AG08396 (cell line): ENCODE data around the gene HBE1.
"Not testable (repeated sequence)": the region's sequence is repeated elsewhere in the genome, so short reads cannot be mapped to it uniquely, and the experiment has no call there.

ENCODE experiments used
- DNase-seq: peaks from one replicate; pipeline ENCODE4 v3.0.0; 2012; ENCODE audit warnings: low spot score, mixed read lengths

Gene HBE1

GRCh38 chr11:5285703-5286340 lies 16.1 kb upstream of the HBE1 start:
- DNase-seq: no peak

DNA sequence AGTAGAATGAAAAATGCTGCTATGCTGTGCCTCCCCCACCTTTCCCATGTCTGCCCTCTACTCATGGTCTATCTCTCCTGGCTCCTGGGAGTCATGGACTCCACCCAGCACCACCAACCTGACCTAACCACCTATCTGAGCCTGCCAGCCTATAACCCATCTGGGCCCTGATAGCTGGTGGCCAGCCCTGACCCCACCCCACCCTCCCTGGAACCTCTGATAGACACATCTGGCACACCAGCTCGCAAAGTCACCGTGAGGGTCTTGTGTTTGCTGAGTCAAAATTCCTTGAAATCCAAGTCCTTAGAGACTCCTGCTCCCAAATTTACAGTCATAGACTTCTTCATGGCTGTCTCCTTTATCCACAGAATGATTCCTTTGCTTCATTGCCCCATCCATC lies 14.9 kb upstream of the HBE1 start:
- DNase-seq: no peak

GRCh38 chr11:5283882-5284281 lies 14.1 kb upstream of the HBE1 start:
- DNase-seq: no peak

GRCh38 chr11:5283086-5283485 lies 13.3 kb upstream of the HBE1 start:
- DNase-seq: no peak

- no peak for DNase-seq
Observed at GRCh38 chr11:5282628-5283027, 12.9 kb upstream of the HBE1 start.

DNA sequence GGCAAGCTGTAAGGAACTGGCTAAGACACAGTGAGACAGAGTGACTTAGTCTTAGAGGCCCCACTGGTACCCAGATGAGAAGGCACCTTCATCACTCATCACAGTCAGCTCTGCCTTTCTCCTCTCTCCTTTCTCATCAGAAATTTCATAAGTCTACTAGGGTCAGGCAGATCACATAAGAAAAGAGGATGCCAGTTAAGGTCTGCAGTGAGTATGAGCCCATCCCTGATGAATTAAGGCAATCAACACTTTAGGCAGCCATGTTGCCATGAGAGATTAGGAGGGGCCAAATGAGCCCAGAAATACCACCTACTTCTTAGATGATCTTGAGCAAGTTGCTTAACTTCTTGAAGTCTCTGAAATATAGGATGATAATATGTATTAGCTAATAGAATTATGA lies 11.9 kb upstream of the HBE1 start:
- DNase-seq: no peak

GRCh38 chr11:5280582-5281102 lies 10.9 kb upstream of the HBE1 start:
- DNase-seq: peak; percentile 92

DNA sequence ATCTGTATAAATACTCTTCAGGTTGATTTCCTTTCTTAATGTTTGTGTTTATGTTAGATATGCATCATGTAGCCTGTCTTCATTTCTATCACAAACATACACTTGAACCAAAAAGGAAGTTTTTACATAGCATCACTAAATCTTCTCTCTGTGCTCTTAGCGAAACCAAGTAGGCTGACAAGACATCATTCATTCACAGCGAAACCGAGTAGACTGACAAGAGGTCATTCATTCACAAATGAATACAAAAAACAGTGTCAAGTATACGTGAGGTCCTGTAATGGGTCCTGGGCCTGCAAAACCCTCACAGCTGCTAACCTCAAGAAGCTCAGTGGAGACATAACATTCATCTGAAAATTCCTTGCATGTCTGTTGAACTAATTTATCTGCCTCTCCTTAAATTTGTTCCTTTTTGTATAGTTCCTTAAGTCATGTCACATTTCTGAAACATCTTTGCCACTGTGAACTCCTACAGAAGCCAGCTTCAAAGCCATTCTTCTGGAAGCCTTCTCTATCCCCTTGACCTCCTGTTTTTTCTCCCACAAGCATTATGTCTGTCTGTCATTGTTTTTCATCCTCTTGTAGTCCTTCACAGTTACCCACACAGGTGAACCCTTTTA lies 9.8 kb upstream of the HBE1 start:
- DNase-seq: no peak

DNA sequence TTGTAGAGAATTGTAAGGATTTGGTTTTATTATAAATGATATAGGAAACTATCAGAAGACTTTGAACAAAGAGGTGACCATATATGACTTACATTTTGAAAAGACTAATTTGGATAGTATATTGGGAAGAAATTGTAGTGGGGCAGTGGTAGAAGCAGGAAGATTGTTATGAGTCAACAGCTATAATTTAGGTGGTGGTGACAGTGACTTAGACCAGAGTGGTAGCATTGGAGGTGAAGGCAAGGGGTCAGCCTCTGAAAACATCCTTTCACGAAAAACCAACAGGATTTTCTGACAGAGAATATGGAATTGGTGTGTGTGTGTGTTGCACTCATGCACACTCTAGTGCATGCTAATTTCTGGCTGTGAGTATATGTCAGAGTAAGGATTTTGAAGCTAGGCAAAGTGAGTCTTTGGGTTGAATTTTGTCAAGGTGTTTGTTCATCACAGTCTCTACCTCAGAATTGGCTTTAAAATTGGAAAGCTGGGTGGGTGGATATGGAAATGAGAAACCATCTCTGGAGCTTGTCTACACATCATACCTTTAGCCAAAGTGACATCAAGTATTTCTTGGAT lies 8.2 kb upstream of the HBE1 start:
- no peak for DNase-seq

GRCh38 chr11:5276697-5277096 lies 7.0 kb upstream of the HBE1 start:
- DNase-seq: no peak

GRCh38 chr11:5275369-5276110 lies 5.8 kb upstream of the HBE1 start:
- DNase-seq: no peak

DNA sequence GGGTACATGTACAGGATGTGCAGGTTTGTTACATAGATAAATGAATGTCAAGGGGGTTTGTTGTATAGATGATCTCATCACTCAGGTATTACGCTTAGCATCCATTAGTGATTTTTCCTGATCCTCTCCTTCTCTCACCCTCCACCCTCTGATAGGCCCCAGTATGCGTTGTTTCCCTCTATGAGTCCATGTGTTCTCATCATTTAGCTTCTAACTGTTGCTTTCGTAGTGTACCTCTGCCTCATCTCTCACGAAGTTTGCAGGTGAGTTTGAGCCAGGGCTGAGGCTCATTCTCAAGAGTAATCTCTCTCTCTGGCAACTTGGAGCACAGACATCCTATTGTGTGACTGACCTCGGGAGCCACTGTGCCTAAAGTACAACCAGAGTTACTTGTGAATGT lies 4.7 kb upstream of the HBE1 start:
- no peak for DNase-seq

DNA sequence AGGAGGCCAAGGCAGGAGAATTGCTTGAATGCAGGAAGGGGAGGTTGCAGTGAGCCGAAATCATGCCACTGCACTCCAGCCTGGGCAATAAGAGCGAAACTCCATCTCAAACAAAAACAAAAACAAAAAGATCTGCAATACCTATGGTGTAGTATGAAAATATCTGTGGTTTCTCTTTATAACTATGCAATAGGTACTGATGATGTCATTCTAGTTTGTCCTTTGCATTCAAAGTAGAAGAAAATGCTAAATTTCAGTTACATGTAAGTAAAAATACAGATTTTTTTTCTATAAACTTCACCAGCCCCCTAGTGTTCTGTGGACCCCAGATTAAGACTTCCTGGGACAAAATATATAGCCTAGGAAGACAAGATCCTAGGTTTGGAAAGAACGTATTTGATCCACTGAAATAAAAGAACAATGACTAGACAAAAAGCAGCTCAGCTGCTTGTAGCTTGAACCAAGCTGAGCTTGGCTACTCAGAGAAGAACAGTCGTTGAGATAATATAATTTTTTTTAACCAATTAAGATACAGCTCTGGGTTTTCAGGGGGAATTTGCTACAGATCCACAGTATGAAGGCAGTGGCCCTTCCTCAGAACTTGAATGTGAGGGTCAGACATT lies 2.8 kb upstream of the HBE1 start:
- no peak for DNase-seq

DNA sequence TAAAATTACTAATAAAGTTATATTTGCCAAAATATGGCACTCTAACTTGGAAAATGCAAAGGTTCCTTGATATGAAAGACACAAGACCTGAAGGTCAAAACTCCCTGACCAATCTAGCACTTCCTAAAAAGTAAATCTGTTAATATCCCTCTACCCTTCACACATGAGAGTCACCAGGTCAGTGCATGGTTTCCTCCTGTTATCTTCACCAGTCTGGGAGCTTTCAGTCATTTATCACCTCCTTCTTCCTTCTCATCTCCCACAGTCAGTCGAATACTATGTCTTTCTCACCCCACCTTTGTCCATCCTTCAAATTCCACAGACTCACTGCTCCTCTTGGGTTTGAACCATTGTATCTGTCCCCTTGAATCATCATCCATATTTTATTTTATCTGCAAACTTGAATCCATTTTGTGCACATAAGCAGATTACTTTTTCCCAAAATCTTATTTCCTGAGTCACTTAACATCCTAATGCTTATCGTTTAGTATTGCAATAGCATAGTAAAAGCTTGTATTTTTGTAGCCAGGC lies 2.6 kb downstream of the HBE1 start:
- no peak for DNase-seq

- no peak for DNase-seq
Observed at GRCh38 chr11:5266609-5267008, 3.1 kb downstream of the HBE1 start.

GRCh38 chr11:5265832-5266231 lies 3.9 kb downstream of the HBE1 start:
- DNase-seq: no peak

DNA sequence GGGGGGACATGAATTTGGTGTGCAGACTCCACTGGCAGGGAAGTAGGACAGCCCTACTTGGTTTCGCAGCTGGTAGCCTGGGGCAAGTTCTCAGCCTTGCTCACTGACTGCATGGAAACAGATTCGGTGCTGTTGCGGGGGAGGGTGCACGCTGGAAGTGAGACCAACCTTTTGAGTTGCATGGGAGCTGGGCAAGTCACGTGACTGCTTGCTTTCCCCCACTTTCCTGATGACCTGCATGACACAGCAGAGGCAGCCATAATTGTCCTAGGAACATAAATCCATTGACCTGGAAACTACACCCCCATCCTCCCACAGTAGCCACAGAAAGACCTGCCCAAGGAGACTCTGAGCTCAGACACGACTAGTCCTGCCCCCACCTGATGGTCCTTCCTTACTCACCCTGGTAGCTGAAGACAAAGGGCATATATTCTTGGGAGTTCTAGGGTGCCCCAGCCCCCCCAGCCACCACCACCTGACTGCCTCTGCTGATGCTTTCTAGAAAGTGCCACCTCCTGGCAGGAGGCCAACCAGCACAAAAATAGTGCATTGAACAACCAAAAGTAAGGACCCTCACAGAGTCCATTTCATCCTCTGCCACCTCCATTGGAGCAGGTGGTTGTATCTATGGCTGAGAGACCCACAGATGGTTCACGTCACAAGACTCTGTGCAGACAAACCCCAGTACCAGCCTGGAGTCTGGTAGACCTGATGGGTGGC lies 11.0 kb downstream of the HBE1 start:
- DNase-seq: no peak

DNA sequence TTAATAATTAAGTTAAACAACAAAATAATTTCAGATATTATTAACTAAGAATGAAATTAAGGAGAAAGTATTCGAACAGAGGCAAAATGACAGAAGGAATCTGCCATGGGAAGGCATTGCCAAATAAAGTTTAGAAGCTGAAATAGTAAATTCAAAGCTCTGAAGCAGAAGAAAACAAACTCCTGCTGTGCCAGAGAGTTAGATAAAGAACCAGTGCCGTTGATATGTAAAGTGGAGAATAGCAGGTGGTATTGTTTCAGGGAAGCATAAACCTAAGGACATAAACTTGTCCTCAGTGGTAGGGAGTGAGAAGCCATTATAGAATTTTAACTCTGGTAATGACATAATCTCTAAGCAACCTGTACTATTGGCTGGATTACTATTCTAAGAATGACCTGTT lies 12.4 kb downstream of the HBE1 start:
- no peak for DNase-seq

- DNase-seq: not testable (repeated sequence)
Observed at GRCh38 chr11:5254646-5255413, 14.9 kb downstream of the HBE1 start, which contains the start of gene HBG2. HBG2 (minus strand) TSS chr11:5254781; CDS start chr11:5254728, 53 bp downstream.

- DNase-seq: not testable (repeated sequence)
Observed at GRCh38 chr11:5254023-5254422, 15.7 kb downstream of the HBE1 start.

DNA sequence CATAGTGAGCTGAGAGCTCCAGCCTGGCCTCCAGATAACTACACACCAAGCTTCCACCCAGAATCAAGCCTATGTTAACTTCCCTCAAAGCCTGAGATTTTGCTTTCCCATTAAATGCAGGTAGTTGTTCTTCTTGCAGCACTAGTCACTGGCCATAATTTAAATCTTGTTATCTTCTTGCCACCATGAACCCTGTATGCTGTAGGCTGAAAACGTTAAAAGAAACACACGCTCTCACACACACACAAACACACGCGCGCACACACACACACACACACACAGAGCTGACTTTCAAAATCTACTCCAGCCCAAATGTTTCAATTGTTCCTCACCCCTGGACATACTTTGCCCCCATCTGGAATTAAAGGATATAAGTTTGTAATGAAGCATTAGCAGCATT lies 16.3 kb downstream of the HBE1 start:
- DNase-seq: not testable (repeated sequence)
